Measurements from ENCODE around the gene SLC15A4. TPM values are rescaled to one million over a fixed set of nuclear protein-coding genes. Genes with fewer than 3 reads are reported as not detected.
"Not testable (repeated sequence)": the region's sequence is repeated elsewhere in the genome, so short reads cannot be mapped to it uniquely, and the experiment has no call there.

SLC15A4 gene
- total RNA-seq, 1 donor from 2014 or later, result 24.6 TPM

DNA sequence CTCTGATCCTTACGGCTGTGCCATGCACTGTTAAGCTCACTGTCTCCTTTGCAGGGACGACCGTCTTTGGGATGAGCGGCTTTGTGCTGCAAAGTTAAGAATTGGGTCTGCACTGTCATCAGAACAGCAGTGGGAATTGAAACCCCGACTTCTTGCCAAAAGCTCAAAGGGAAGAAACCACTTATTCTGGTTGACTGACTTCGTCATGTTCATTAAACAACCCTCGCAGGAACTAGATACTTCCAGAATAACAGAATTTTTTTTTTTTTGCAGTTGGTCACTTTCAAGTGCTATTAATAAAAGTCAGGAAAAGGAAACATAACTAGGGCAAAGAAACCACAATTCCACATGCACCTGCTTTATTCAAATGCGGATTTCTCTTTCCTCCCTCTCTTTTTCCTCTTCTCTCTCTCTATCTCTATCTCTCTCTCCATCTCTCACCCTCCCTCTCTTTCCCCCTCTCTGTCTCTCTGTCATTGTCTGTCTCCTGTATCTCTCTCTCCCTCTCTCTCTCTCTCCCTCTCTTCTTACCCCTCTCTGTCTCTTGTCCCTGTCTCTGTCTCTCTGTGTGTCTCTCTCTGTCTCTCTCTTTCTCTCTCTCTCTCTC lies 17.2 kb upstream of the SLC15A4 start:
- Mint-ChIP-seq H3K36me3 (no peaks in the 10 kb centered on the region), H3K27me3 (peaks cover 3% of the 10 kb centered on the region), H3K4me3 (no peak overlapping the region), H3K9me3 (no peaks in the 10 kb centered on the region), H3K4me1 (ENCODE audit: unreplicated experiment) (no peaks in the 10 kb centered on the region), H3K27ac (no peak overlapping the region)
- DNase-seq (ENCODE audit: extremely low spot score, unreplicated experiment), result no peak
- no peak for TF ChIP-seq CTCF (conservative IDR thresholded peaks at IDR 0.05)

DNA sequence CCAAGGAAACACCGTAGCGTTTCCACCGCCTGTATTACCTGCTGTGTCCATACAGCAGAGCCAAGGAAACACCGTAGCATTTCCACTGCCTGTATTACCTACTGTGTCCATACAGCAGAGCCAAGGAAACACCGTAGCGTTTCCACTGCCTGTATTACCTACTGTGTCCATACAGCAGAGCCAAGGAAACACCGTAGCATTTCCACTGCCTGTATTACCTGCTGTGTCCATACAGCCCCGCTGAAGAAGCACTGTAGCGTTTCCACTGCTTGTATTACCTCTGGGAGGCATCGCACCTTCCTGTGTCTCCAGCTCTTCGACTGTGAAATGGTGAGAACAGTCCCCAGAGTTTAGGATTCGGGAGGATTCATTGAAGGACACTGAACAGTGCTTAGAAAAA lies 16.1 kb upstream of the SLC15A4 start:
- H3K36me3 Mint-ChIP-seq, result not testable (repeated sequence)

DNA sequence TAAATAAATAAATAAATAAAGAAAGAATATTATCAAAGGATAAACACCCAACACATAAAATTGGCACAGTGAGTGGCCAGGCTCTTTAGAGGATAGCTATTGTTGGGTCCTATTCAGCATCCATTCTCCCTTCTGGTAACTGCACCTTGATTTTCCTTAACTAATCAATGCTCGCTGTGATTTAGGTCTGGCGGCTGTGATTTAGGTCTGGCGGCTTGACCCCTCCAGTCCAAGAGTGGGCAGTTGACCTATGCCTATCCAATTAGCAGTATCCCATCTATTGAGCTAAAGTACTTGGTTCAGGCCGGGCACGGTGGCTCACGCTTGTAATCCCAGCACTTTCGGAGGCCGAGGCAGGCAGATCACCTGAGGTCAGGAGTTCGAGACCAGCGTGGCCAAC lies 9.7 kb upstream of the SLC15A4 start:
- Mint-ChIP-seq H3K36me3 (no peaks in the 10 kb centered on the region), H3K27ac (no peak overlapping the region), H3K4me1 (ENCODE audit: unreplicated experiment) (no peaks in the 10 kb centered on the region), H3K9me3 (no peaks in the 10 kb centered on the region), H3K4me3 (no peak overlapping the region), H3K27me3 (no peaks in the 10 kb centered on the region)
- TF ChIP-seq CTCF (conservative IDR thresholded peaks at IDR 0.05), result no peak
- no peak for DNase-seq (ENCODE audit: extremely low spot score, unreplicated experiment)

More for the DNA sequence above, 16.1 kb upstream of the SLC15A4 start:
- not testable (repeated sequence) for H3K9me3 Mint-ChIP-seq; DNase-seq (ENCODE audit: extremely low spot score, unreplicated experiment); H3K27me3 Mint-ChIP-seq; H3K4me1 Mint-ChIP-seq (ENCODE audit: unreplicated experiment); H3K4me3 Mint-ChIP-seq; H3K27ac Mint-ChIP-seq

GRCh38 chr12:128830505-128830893 lies 6.7 kb upstream of the SLC15A4 start:
- H3K4me1 Mint-ChIP-seq (ENCODE audit: unreplicated experiment), result peaks cover 6% of the 10 kb centered on the region
- no peak for DNase-seq (ENCODE audit: extremely low spot score, unreplicated experiment)
- no peak overlapping the region for H3K27ac Mint-ChIP-seq
- H3K36me3 Mint-ChIP-seq, result no peaks in the 10 kb centered on the region
- no peaks in the 10 kb centered on the region for H3K9me3 Mint-ChIP-seq
- H3K27me3 Mint-ChIP-seq, result no peaks in the 10 kb centered on the region
- no peak overlapping the region for H3K4me3 Mint-ChIP-seq
- TF ChIP-seq CTCF (conservative IDR thresholded peaks at IDR 0.05), result no peak

- DNase-seq (ENCODE audit: extremely low spot score, unreplicated experiment), result no peak
- peaks cover 6% of the 10 kb centered on the region for H3K4me1 Mint-ChIP-seq (ENCODE audit: unreplicated experiment)
- TF ChIP-seq CTCF (conservative IDR thresholded peaks at IDR 0.05), result no peak
- no peaks in the 10 kb centered on the region for H3K9me3 Mint-ChIP-seq
- no peak overlapping the region for H3K4me3 Mint-ChIP-seq
- no peaks in the 10 kb centered on the region for H3K36me3 Mint-ChIP-seq
- H3K27me3 Mint-ChIP-seq, result no peaks in the 10 kb centered on the region
- no peak overlapping the region for H3K27ac Mint-ChIP-seq
Observed at GRCh38 chr12:128829861-128830504, 6.2 kb upstream of the SLC15A4 start.

- no peaks in the 10 kb centered on the region for H3K27me3 Mint-ChIP-seq
- H3K4me1 Mint-ChIP-seq (ENCODE audit: unreplicated experiment), result peaks cover 10% of the 10 kb centered on the region
- no peak for DNase-seq (ENCODE audit: extremely low spot score, unreplicated experiment)
- H3K36me3 Mint-ChIP-seq, result no peaks in the 10 kb centered on the region
- H3K9me3 Mint-ChIP-seq, result no peaks in the 10 kb centered on the region
- TF ChIP-seq CTCF (conservative IDR thresholded peaks at IDR 0.05), result no peak
- H3K27ac Mint-ChIP-seq, result no peak overlapping the region
- no peak overlapping the region for H3K4me3 Mint-ChIP-seq
Observed at GRCh38 chr12:128827724-128828123, 4.0 kb upstream of the SLC15A4 start.
